CD4-positive, alpha-beta memory T cell (primary cell): Measurements from ENCODE around the gene SPINDOC. TPM values are rescaled to one million over a fixed set of nuclear protein-coding genes. Genes with fewer than 3 reads are reported as not detected.

Experiments
- CTCF ChIA-PET: fragments of 350-600 bp; sonication (Branson Sonifier 250); formaldehyde crosslinking; loops from one replicate; lab custom pipeline; 2021; ENCODE audit warnings: inconsistent platforms; ENCODE audit not compliant: partially characterized antibody; lab: Charles Lee
- POLR2A ChIA-PET: fragments of 350-600 bp; sonication (Branson Sonifier 250); formaldehyde crosslinking; loops from one replicate; lab custom pipeline; 2021; ENCODE audit not compliant: partially characterized antibody; lab: Charles Lee
- DNase-seq, 5 donors: peaks; one replicate each; pipeline versions ENCODE4 v3.0.0 to v3.0.0-alpha.2; 2020 to 2022; ENCODE audit warnings: mixed read lengths in 1 of 5
- H3K27ac ChIP-seq: one replicate; pipeline ENCODE4 v1.7.0; 2013; ENCODE audit warnings: low read depth, low read length
- H3K27me3 ChIP-seq: 2 replicates; pipeline ENCODE4 v1.7.0; 2013; ENCODE audit warnings: mild to moderate bottlenecking, low read length, moderate library complexity; ENCODE audit not compliant: insufficient read depth
- H3K36me3 ChIP-seq: 2 replicates; pipeline ENCODE4 v1.7.0; 2013; ENCODE audit warnings: mild to moderate bottlenecking, low read length, moderate library complexity; ENCODE audit not compliant: insufficient read depth
- H3K4me1 ChIP-seq: 2 replicates; pipeline ENCODE4 v1.7.0; 2013; ENCODE audit warnings: mild to moderate bottlenecking, low read length, moderate library complexity; ENCODE audit not compliant: insufficient read depth
- H3K4me3 ChIP-seq, 2 donors: one replicate each; pipeline ENCODE4 v1.7.0; 2013; ENCODE audit warnings: low read length in 2 of 2, mild to moderate bottlenecking in 1 of 2
- H3K9me3 ChIP-seq, 2 donors: one replicate each; pipeline ENCODE4 v1.7.0; 2013; ENCODE audit warnings: low read length in 2 of 2, control low read depth in 1 of 2; ENCODE audit not compliant: control insufficient read depth in 1 of 2
- H3K27ac Mint-ChIP-seq, 7 donors: one replicate each; pipeline ENCODE4 v1.8.0; 2020 to 2021; ENCODE audit warnings: mixed read lengths in 7 of 7, mild to moderate bottlenecking in 6 of 7, inconsistent platforms in 3 of 7, moderate library complexity in 3 of 7
- H3K27me3 Mint-ChIP-seq, 2 donors: one replicate each; pipeline ENCODE4 v1.8.0; 2020 to 2021; ENCODE audit warnings: mixed read lengths in 2 of 2
- H3K36me3 Mint-ChIP-seq, 2 donors: one replicate each; pipeline ENCODE4 v1.8.0; 2020 to 2021; ENCODE audit warnings: mixed read lengths in 2 of 2, inconsistent platforms in 1 of 2, mild to moderate bottlenecking in 1 of 2
- H3K4me1 Mint-ChIP-seq, 4 donors: one replicate each; pipeline ENCODE4 v1.8.0; 2020 to 2021; ENCODE audit warnings: mixed read lengths in 4 of 4, mild to moderate bottlenecking in 1 of 4
- H3K4me3 Mint-ChIP-seq, 8 donors: one replicate each; pipeline ENCODE4 v1.8.0; 2020 to 2021; ENCODE audit warnings: mixed read lengths in 8 of 8, mild to moderate bottlenecking in 7 of 8, moderate library complexity in 6 of 8, inconsistent platforms in 3 of 8
- H3K9me3 Mint-ChIP-seq, 8 donors: one replicate each; pipeline ENCODE4 v1.8.0; 2020 to 2021; ENCODE audit warnings: mixed read lengths in 8 of 8, mild to moderate bottlenecking in 5 of 8, inconsistent platforms in 3 of 8, moderate library complexity in 1 of 8
- intact Hi-C: fragments of 100-400 bp; cut with micrococcal nuclease; formaldehyde crosslinking; loops from one replicate; pipeline ENCODE4 v1.15.1; 2023
- polyA plus RNA-seq, 2 donors: library from polyadenylated mRNA; unstranded; fragments of 300-500 nt; fragmentation: Illumina TruSeq; gene quantifications; one replicate each; pipeline ENCODE4 v1.2.3, GENCODE V29; 2021
- total RNA-seq, 2 experiments: library from RNA; stranded (reverse); gene quantifications; one replicate each; pipeline ENCODE4 v1.2.3, GENCODE V29; 2021

Gene SPINDOC, protein sequence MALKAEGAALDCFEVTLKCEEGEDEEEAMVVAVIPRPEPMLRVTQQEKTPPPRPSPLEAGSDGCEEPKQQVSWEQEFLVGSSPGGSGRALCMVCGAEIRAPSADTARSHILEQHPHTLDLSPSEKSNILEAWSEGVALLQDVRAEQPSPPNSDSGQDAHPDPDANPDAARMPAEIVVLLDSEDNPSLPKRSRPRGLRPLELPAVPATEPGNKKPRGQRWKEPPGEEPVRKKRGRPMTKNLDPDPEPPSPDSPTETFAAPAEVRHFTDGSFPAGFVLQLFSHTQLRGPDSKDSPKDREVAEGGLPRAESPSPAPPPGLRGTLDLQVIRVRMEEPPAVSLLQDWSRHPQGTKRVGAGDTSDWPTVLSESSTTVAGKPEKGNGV
- total RNA-seq (10 to 100 TPM; 12.0 to 14.8 TPM), polyA plus RNA-seq (under 1 TPM; 0.63 to 0.95 TPM)

DNA sequence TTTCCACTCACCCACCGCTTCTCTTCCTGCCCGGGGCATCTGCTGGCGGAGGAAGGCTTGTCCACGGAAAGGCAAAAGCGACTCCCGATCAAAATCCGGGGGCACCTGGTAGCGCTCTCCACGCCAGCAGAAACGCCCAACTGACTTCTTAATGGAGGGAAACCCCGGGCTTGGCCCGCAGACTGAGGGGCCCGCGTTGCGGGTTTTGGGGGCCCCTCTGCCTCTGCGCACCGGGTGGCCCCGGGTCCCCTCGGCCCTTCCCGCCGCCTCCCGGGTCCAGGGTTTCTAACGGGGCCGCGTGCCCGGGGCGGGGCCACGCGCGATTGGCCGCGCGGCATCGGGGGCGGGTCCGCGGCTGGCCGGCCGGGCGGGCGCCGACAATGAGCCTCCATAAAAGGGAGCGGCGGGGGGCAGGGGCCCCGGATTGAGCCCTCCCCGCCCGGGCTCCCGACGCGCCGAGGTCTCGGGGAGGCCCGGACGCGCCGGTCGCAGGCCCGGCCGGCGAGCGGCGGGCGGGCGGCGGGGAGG lies at the start of gene SPINDOC:
TSS of gene SPINDOC (plus strand) at position 422 of the 528 bp plus-strand sequence. CDS start 231 bp downstream, outside the sequence.
- Histone ChIP-seq H3K27me3 (no peaks in the 10 kb centered on the region), H3K9me3 (no peaks in the 10 kb centered on the region), H3K27ac (peak within 1 kb of the TSS; percentile 64), H3K4me1 (peaks cover 19% of the 10 kb centered on the region), H3K36me3 (peaks cover 5% of the 10 kb centered on the region), H3K4me3 (peak within 1 kb of the TSS; percentile 75 to 78)
- Mint-ChIP-seq H3K36me3 (peaks cover 5 to 16% of the 10 kb centered on the region in 2 donors), H3K27ac (peak within 1 kb of the TSS; percentile 46 to 85 (median 73)), H3K4me1 (peaks cover 20 to 22% (median 21%) of the 10 kb centered on the region in 4 donors), H3K27me3 (no peaks in the 10 kb centered on the region), H3K9me3 (no peaks in the 10 kb centered on the region), H3K4me3 (peak within 1 kb of the TSS; percentile 76 to 85 (median 78))
- intact Hi-C loops: no loop called here
- ChIA-PET POLR2A (no interaction called here), CTCF (no interaction called here)
- peak; percentile 51 to 68 (median 58) for DNase-seq

DNA sequence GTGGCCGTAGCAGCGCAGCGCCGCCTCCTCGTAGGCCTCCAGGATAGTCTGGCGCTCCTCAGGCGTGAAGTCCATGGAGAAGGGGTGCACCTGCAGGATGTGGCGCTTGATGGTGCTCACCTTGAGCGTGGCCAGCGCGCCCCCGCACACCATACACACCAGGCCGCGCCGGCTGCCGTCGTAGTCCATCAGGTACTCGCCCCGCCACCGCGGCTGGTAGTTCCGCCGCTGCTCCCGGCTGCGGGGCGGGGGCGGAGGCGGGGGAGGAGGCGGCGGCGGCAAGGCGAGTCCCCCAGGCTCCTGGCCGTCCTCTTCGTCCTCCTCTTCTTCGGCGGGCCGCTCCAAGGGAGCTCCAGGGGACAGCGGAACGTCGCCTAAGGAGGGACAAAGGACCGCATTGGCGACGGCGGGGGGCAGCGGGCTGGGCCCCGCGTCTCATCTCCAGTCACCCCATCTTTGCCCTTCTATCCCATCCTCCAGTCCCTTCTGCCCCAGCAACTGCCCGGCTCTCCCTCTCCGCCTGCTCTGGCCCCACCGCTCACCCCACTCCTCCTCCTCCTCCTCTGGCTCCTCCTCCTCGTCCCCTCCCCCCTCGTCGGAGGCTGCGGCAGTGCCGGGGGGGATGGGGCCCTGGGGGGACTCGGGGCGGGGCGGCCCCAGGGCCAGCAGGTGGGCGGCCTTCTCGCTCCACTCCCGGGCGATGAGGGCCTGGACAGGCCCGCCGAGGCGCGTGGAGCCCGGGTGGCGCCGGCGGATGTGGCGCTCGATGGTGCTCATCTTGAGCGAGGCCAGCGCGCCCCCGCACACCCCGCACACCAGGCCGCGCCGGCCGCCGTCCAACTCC lies 49.5 kb upstream of the SPINDOC start:
- H3K4me3 ChIP-seq: no peak overlapping the region
- no peaks in the 10 kb centered on the region for H3K36me3 ChIP-seq
- ChIA-PET POLR2A (no interaction called here), CTCF (no interaction called here)
- no peak overlapping the region for H3K27ac Mint-ChIP-seq
- intact Hi-C loops: no loop called here
- H3K27me3 ChIP-seq: no peaks in the 10 kb centered on the region
- no peak overlapping the region for H3K27ac ChIP-seq
- peaks cover 2 to 12% (median 6%) of the 10 kb centered on the region in 4 donors for H3K4me1 Mint-ChIP-seq
- H3K4me1 ChIP-seq: peaks cover 5% of the 10 kb centered on the region
- peaks cover 0 to 6% of the 10 kb centered on the region in 2 donors for H3K36me3 Mint-ChIP-seq
- H3K27me3 Mint-ChIP-seq: peaks cover 0 to 5% of the 10 kb centered on the region in 2 donors
- H3K4me3 Mint-ChIP-seq: no peak overlapping the region
- DNase-seq: no peak
- H3K9me3 ChIP-seq: no peaks in the 10 kb centered on the region
- H3K9me3 Mint-ChIP-seq: peaks cover 0 to 2% (median 0%) of the 10 kb centered on the region in 8 donors

DNA sequence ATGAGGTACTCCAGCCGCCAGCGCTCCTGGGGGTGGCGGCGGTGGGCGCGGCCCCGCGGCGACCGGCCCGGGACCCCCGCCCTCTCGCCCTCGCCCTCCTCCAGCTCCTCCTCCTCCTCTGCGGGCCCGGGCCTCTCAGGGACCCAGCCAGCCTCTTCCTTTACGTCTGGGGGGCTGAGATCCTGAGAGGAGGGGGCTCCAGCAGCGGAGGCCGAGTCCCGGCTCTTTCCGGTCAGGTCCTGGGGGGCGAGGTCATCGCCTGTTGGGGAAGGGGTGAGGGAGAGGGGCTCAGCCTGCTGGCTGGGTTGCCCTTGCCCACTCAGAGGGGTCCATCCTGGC lies 48.9 kb upstream of the SPINDOC start:
- Histone ChIP-seq H3K9me3 (no peaks in the 10 kb centered on the region), H3K4me1 (peaks cover 5% of the 10 kb centered on the region), H3K27ac (no peak overlapping the region), H3K36me3 (no peaks in the 10 kb centered on the region), H3K4me3 (no peak overlapping the region), H3K27me3 (no peaks in the 10 kb centered on the region)
- Mint-ChIP-seq H3K4me1 (peaks cover 2 to 12% (median 6%) of the 10 kb centered on the region in 4 donors), H3K27ac (no peak overlapping the region), H3K27me3 (peaks cover 0 to 5% of the 10 kb centered on the region in 2 donors), H3K4me3 (no peak overlapping the region), H3K9me3 (peaks cover 0 to 2% (median 0%) of the 10 kb centered on the region in 8 donors), H3K36me3 (peaks cover 0 to 6% of the 10 kb centered on the region in 2 donors)
- intact Hi-C loops: no loop called here
- no peak for DNase-seq
- ChIA-PET POLR2A (no interaction called here), CTCF (no interaction called here)

DNA sequence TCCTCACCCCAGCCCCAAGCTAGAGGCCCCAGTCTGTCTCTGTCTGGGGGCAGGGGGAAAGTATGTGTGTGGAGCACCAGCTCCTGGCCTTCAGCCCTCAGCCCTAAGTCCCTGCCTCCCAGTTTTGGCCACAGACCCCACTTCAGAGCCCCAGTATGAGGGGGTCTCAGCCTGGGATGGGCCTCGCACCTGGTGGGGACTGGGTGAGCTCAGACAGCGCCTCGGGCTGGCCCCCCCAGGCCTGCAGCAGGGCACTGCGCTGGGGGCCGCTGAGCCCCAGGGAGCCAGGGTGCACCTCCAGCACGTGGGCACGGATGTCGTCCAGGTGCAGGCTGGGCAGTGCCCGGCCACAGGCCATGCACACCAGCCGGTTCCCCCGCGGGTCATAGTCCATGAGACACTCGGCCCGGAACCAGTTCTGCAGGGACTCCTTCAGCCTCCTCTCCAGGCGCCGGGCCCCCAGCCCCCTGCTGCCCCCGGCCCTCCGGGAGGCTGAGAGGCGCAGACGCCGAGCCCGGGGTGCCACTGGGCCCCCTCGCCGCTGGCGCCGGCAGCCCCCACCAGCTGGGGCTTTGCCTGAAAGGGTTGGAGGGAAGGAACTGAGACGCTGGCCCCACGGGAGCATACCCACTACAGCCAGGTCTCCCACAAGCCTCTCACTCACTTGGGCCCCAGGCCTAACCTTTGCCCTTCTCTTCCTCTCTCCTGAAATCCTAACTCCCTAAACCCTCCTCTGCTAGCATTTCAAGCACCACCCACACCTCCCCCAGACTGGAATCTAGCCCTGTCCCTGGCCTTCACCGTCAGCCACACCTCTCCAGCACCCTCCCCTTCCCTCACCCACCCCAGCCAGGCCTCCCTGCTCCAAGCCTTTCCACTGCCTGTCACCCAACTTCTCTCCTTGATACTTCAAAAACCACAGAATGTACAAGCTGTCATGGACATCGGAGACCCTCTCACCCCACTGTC lies 48.3 kb upstream of the SPINDOC start:
- ChIA-PET POLR2A (no interaction called here), CTCF (no interaction called here)
- intact Hi-C loops: loop anchor here (5.0 kb wide), 1 partner anchor 72 kb away; the partner anchor contains the start of gene MARK2
- no peak for DNase-seq
- Histone ChIP-seq H3K4me1 (peaks cover 11% of the 10 kb centered on the region), H3K36me3 (no peaks in the 10 kb centered on the region), H3K9me3 (no peaks in the 10 kb centered on the region), H3K27me3 (peaks cover 3% of the 10 kb centered on the region), H3K4me3 (no peak overlapping the region), H3K27ac (no peak overlapping the region)
- peaks cover 0 to 5% of the 10 kb centered on the region in 2 donors for H3K27me3 Mint-ChIP-seq
- H3K4me1 Mint-ChIP-seq: peaks cover 3 to 15% (median 7%) of the 10 kb centered on the region in 4 donors
- no peak overlapping the region for H3K27ac Mint-ChIP-seq
- H3K4me3 Mint-ChIP-seq: no peak overlapping the region
- peaks cover 0 to 6% of the 10 kb centered on the region in 2 donors for H3K36me3 Mint-ChIP-seq
- H3K9me3 Mint-ChIP-seq: peaks cover 0 to 2% (median 0%) of the 10 kb centered on the region in 8 donors

DNA sequence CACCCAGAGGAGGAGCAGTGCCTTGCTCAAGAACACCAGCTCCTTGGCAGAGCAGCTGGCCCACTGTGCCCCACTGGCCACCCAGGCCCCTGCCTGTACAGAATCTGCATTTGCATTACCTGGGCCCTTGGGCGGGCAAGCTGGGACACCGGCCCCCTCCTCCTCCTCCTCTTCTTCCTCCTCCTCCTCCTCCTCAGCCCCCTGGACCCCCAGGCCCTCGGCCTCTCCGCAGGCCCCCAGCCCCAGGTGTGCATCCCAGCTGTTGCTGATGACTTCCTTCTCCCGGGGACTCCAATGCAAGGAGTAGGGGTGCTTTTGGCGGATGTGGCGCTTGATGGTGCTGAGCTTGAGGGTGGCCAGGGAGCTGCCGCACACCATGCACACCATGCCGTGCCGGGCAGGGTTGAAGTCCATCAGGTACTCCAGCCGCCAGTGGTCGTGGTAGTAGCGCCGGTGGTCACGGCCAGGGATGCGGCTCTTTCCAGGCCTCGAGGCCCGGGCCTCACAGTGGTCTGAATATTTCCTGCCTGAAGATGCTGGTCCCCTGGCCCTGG lies 47.5 kb upstream of the SPINDOC start:
- H3K27me3 Mint-ChIP-seq: peaks cover 0 to 6% of the 10 kb centered on the region in 2 donors
- H3K36me3 ChIP-seq: no peaks in the 10 kb centered on the region
- no peak overlapping the region for H3K27ac Mint-ChIP-seq
- no peak for DNase-seq
- H3K9me3 Mint-ChIP-seq: peaks cover 0 to 2% (median 0%) of the 10 kb centered on the region in 8 donors
- CTCF ChIA-PET: interaction anchor here (0.9 to 2.9 kb wide), 2 partner anchors 179 to 180 kb away, joined by 3 to 10 read pairs; no protein-coding TSS in a partner anchor
- POLR2A ChIA-PET: interaction anchor here (0.7 kb wide), 1 partner anchor 19 kb away, joined by 3 read pairs; no protein-coding TSS in a partner anchor
- H3K4me3 Mint-ChIP-seq: no peak overlapping the region
- H3K36me3 Mint-ChIP-seq: peaks cover 0 to 6% of the 10 kb centered on the region in 2 donors
- no peak overlapping the region for H3K27ac ChIP-seq
- H3K27me3 ChIP-seq: peaks cover 6% of the 10 kb centered on the region
- H3K4me3 ChIP-seq: no peak overlapping the region
- intact Hi-C loops: loop anchor here (5.0 kb wide), 1 partner anchor 72 kb away; the partner anchor contains the start of gene MARK2
- no peaks in the 10 kb centered on the region for H3K9me3 ChIP-seq
- peaks cover 13% of the 10 kb centered on the region for H3K4me1 ChIP-seq
- peaks cover 3 to 18% (median 7%) of the 10 kb centered on the region in 4 donors for H3K4me1 Mint-ChIP-seq
